ENCODE measurements around the gene RFX1.
A peak's percentile ranks its signal among the peaks of the same experiment; 100 is the strongest.

The RFX1 gene

GRCh38 chr19:13960863-13961784 is 45.0 kb downstream of the RFX1 start:
- DNase-seq: no peak

- DNase-seq: no peak
Measured at GRCh38 chr19:13959962-13960862, 45.9 kb downstream of the RFX1 start.

GRCh38 chr19:13959141-13959961 is 46.8 kb downstream of the RFX1 start:
- DNase-seq: no peak

- no peak for DNase-seq
Measured at GRCh38 chr19:13958043-13958442, 48.1 kb downstream of the RFX1 start.

GRCh38 chr19:13957051-13957450 is 49.1 kb downstream of the RFX1 start:
- DNase-seq: no peak

GRCh38 chr19:13956365-13956744 is 49.8 kb downstream of the RFX1 start:
- no peak for DNase-seq

GRCh38 chr19:13955662-13956364 is 50.3 kb downstream of the RFX1 start:
- no peak for DNase-seq

GRCh38 chr19:13954185-13954584 is 51.9 kb downstream of the RFX1 start:
- no peak for DNase-seq

GRCh38 chr19:13952931-13953531 is 53.1 kb downstream of the RFX1 start:
- no peak for DNase-seq

- peak; percentile 98 for DNase-seq
Measured at GRCh38 chr19:13952154-13952930, 53.8 kb downstream of the RFX1 start, which contains the start of gene DCAF15. Gene DCAF15 (plus strand): TSS chr19:13952509. CDS start chr19:13952513, 4 bp downstream.

GRCh38 chr19:13951799-13952153 is 54.3 kb downstream of the RFX1 start:
- no peak for DNase-seq

GRCh38 chr19:13951043-13951442 is 55.1 kb downstream of the RFX1 start:
- DNase-seq: no peak

GRCh38 chr19:13946414-13946813 is 59.7 kb downstream of the RFX1 start:
- no peak for DNase-seq

- no peak for DNase-seq
Measured at GRCh38 chr19:13942023-13942684, 64.0 kb downstream of the RFX1 start.

GRCh38 chr19:13938301-13939064 is 67.6 kb downstream of the RFX1 start, which contains the start of gene PODNL1:
Gene PODNL1 (minus strand): TSS chr19:13938417. CDS start chr19:13938181, 236 bp downstream.
- DNase-seq: no peak

- DNase-seq: peak; percentile 19
Measured at GRCh38 chr19:13937479-13938300, 68.4 kb downstream of the RFX1 start.

GRCh38 chr19:13935765-13936510 is 70.2 kb downstream of the RFX1 start:
- no peak for DNase-seq

GRCh38 chr19:13934785-13935109 is 71.4 kb downstream of the RFX1 start:
- DNase-seq: no peak

All from NCI-H524 treated with DMSO at 0.1 percent for 48 hours (cell line).